NAMALWA (cell line): ENCODE data around the gene SEC23A.

Source experiments
- DNase-seq: peaks from one replicate; pipeline ENCODE4 v3.0.0-alpha.2; 2015; ENCODE audit warnings: low spot score

SEC23A gene

DNA sequence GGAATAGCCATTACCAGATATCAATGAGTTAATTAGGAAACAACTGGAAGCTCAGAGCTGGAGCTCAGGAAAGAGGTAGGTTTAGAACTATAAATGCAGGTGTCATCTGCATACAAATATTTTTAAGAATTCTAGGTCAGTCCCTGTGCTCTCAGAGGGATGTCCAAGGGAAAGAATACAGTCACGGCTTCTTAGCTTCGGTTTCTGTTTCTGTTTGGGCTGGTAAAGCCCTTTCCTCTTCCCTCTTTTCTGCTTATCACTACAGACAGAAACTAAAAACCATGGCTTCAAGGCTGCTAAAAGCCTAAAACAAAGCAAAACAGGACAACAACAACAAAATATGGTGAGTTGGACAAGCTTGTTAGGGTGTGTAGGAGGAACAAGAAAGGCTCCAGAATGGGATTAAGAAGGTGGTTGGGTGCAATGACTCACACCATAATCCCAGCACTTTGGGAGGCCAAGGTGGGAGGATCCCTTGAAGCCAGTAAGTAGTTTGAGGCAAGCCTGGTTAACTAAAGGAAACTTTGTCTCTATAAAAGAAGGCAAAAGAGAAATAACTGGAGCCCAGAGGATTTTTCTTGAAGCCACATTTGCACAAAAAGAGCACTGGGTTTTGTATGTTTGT is 113.0 kb downstream of the SEC23A start:
- peak; percentile 2 for DNase-seq

DNA sequence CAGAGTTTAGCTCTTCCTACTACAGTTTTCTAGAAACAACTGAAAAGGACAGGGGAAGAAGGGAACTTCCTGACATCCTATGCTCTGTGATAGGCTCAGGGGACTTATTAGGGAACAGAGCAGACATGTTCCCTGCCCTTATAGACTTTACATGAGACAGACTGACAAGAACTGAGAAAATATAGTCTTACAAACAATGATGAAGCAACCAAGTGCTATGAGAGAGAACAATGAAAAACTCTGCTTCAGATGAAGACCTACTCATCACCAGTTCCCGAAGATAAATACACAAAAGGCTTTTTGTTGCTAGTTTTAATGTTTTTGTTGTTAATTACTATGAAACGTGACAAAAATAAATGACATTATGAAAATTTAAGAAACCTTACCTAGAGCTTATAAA is 115.3 kb downstream of the SEC23A start:
- no peak for DNase-seq

- no peak for DNase-seq
These were observed 120.2 kb downstream of the SEC23A start for GRCh38 chr14:38982837-38983236.

- DNase-seq: no peak
These were observed 120.8 kb downstream of the SEC23A start for GRCh38 chr14:38982278-38982677.
